ENCODE measurements around the gene TCL1B. TPM values are rescaled to one million over a fixed set of nuclear protein-coding genes. Genes with fewer than 3 reads are reported as not detected.

The TCL1B gene
- total and polyA plus RNA-seq, 2 of the 8 experiments (the other 6 are each of a cell fraction or from before 2014, with no cell fraction given): 9.6 to 11.5 TPM

DNA sequence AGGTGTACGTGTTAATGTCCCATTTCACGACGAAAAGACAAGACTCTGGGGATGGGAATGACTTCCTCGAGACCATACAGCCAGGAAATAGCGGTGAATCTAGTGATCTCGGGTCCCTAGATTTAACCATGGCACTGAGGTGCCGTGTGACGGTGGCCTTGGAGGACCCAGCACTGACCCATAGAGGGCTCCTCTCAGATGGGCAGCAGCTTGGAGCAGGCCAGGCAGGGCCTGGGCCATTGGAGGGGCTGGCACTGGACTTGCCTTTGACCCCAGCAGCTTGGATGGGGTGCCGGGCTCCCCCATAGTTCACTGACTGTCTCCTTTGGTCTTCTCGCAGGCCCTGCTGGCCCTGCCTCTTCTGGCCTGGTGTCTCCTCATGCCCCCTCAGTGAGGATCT, 5.4 kb downstream of the TCL1B start:
- Histone ChIP-seq H3K4me1 (replicated peaks in 1 of 4; ENCODE audit: control insufficient read depth in 3 of 4, insufficient read depth in 4 of 4, low read length in 3 of 4) (peaks cover 0 to 5% (median 4%) of the 10 kb centered on the region in 4 experiments; a peak in 5 of 7 replicates), H2BK15ac (ENCODE audit: low read length) (no peak overlapping the region), H4K91ac (replicated peaks; ENCODE audit: insufficient read length, low read length) (no peak overlapping the region), H3K36me3 (ENCODE audit: control insufficient read depth in 2 of 4, insufficient read depth in 4 of 4, low read length in 3 of 4) (no peaks in the 10 kb centered on the region), H2BK120ac (replicated peaks; ENCODE audit: low read depth, low read length) (no peak overlapping the region), H3K79me1 (ENCODE audit: low read depth, low read length) (no peaks in the 10 kb centered on the region), H2AFZ (ENCODE audit: low read length) (no peak overlapping the region), H3K23ac (ENCODE audit: insufficient read length) (no peak overlapping the region), H4K20me1 (replicated peaks in 1 of 2; ENCODE audit: control insufficient read depth in 1 of 2, insufficient read depth in 2 of 2, low read length in 2 of 2) (no peaks in the 10 kb centered on the region), H4K5ac (ENCODE audit: insufficient read length, low read depth, low read length) (no peak overlapping the region), H3K56ac (replicated peaks; ENCODE audit: insufficient read length, low read depth, low read length) (no peak overlapping the region), H3K27ac (ENCODE audit: low read depth, low read length) (no peak overlapping the region), H3K9me3 (ENCODE audit: insufficient read depth in 2 of 2, low read depth in 1 of 2, low read length in 1 of 2) (no peaks in the 10 kb centered on the region), H3K18ac (ENCODE audit: extremely low read depth, low read length) (no peak overlapping the region), H3K14ac (ENCODE audit: insufficient read length) (no peak overlapping the region), H2BK5ac (ENCODE audit: low read depth, low read length) (no peak overlapping the region), H3K27me3 (replicated peaks in 1 of 4; ENCODE audit: control insufficient read depth in 3 of 4, extremely low read depth in 1 of 4, insufficient read depth in 3 of 4, low read length in 3 of 4) (peaks cover 0 to 5% (median 1%) of the 10 kb centered on the region in 4 experiments; a peak in 4 of 7 replicates), H3K4me3 (ENCODE audit: extremely low read depth in 1 of 4, insufficient read depth in 2 of 4, low read depth in 3 of 4, low read length in 4 of 4) (no peak overlapping the region), H2BK12ac (ENCODE audit: low read depth, low read length) (0 out of 2 replicates have a peak overlapping the region, but pooled peaks have one; percentile 39), H3K4ac (replicated peaks; ENCODE audit: insufficient read length, low read depth, low read length) (no peak overlapping the region), H3K79me2 (ENCODE audit: control insufficient read depth in 1 of 2, insufficient read depth in 2 of 2, low read length in 2 of 2) (no peaks in the 10 kb centered on the region), H3K9ac (replicated peaks in 1 of 4; ENCODE audit: extremely low read depth in 1 of 4, low read depth in 3 of 4, low read length in 3 of 4) (no peak overlapping the region), H3K4me2 (ENCODE audit: insufficient read depth in 1 of 2, low read depth in 2 of 2, low read length in 2 of 2) (no peak overlapping the region), H2AK5ac (ENCODE audit: low read depth, low read length) (no peak overlapping the region), H4K8ac (ENCODE audit: extremely low read depth, insufficient read depth, low read length) (no peak overlapping the region), H2BK20ac (ENCODE audit: low read length) (no peak overlapping the region), H3K23me2 (ENCODE audit: low read depth, low read length) (no peaks in the 10 kb centered on the region)
- no peak for DNase-seq (ENCODE audit: low read depth in 1 of 2, low spot score in 2 of 2)
- FAIRE-seq: no peak
- CTCF ChIA-PET (ENCODE audit: partially characterized antibody): interaction anchor here (1.1 to 5.0 kb wide), 7 partner anchors 8 to 407 kb away, joined by 3 to 18 read pairs (median 9); no protein-coding TSS in a partner anchor
- 96% methylated on average over 10 of the region's 10 CpGs; no CpG with 5 or more reads in 1 of the 2 experiments for WGBS, 2 experiments (ENCODE audit: extremely low coverage in 1 of 2, insufficient coverage in 1 of 2, insufficient read length in 1 of 2, insufficient replicate concordance in 2 of 2, low coverage in 1 of 2, low lambda C conversion rate in 2 of 2, missing lambda C conversion rate in 1 of 2)
- POLR2A ChIA-PET (ENCODE audit: partially characterized antibody): no interaction called here
- TF ChIP-seq, protein P1, sequence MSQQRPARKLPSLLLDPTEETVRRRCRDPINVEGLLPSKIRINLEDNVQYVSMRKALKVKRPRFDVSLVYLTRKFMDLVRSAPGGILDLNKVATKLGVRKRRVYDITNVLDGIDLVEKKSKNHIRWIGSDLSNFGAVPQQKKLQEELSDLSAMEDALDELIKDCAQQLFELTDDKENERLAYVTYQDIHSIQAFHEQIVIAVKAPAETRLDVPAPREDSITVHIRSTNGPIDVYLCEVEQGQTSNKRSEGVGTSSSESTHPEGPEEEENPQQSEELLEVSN (IDR thresholded peaks at IDR 0.05): no peak
- TF ChIP-seq SP2 (IDR thresholded peaks at IDR 0.05; ENCODE audit: low read length) (no peak), TAF7 (optimal IDR thresholded peaks at IDR 0.05; ENCODE audit: borderline replicate concordance, low read depth, low read length) (no peak), RNF2 (IDR thresholded peaks at IDR 0.05; ENCODE audit: borderline replicate concordance, low read depth, low read length, missing control alignments, poor library complexity, severe bottlenecking) (no peak), TBP (IDR thresholded peaks at IDR 0.05; ENCODE audit: low read depth, low read length) (no peak), SP4 (IDR thresholded peaks at IDR 0.05; ENCODE audit: low read length) (no peak), CHD2 (IDR thresholded peaks at IDR 0.05; ENCODE audit: low read length) (no peak), CEBPB (IDR thresholded peaks at IDR 0.05; ENCODE audit: low read depth, low read length) (no peak), PHF8 (conservative IDR thresholded peaks at IDR 0.05; ENCODE audit: low read depth, low read length) (no peak), ZNF274 (IDR thresholded peaks at IDR 0.05; ENCODE audit: borderline replicate concordance, extremely low read depth, low read length) (no peak), SUZ12 (IDR thresholded peaks at IDR 0.05; ENCODE audit: low read length) (no peak), CBX8 (IDR thresholded peaks at IDR 0.05; ENCODE audit: borderline replicate concordance, low read depth, low read length) (no peak), ASH2L (IDR thresholded peaks at IDR 0.05; ENCODE audit: low read length) (no peak), NANOG (IDR thresholded peaks at IDR 0.05; ENCODE audit: insufficient read depth, low read depth, low read length, poor library complexity, severe bottlenecking) (no peak)
